GM13976 (cell line): ENCODE data around the gene CRHBP.
"Not testable (repeated sequence)": the region's sequence is repeated elsewhere in the genome, so short reads cannot be mapped to it uniquely, and the experiment has no call there.

Experiments
- DNase-seq: peaks from one replicate; pipeline ENCODE4 v3.0.0; 2012; ENCODE audit warnings: low spot score
- in situ Hi-C: fragments of 300-500 bp; cut with MboI; formaldehyde crosslinking; loops from one replicate; pipeline ENCODE4 v1.12.0; 2022; ENCODE audit warnings: low sequenced_read_pairs, mixed read lengths, inconsistent platforms; ENCODE audit not compliant: unreplicated experiment
- TF ChIP-seq, protein P1 (sequence below): IDR thresholded peaks from 2 replicates; pipeline ENCODE4 v1.5.1; 2012; ENCODE audit warnings: borderline replicate concordance, mild to moderate bottlenecking; ENCODE audit not compliant: insufficient read depth; ENCODE audit errors: extremely low read depth, missing control alignments, control extremely low read depth

Gene CRHBP

DNA sequence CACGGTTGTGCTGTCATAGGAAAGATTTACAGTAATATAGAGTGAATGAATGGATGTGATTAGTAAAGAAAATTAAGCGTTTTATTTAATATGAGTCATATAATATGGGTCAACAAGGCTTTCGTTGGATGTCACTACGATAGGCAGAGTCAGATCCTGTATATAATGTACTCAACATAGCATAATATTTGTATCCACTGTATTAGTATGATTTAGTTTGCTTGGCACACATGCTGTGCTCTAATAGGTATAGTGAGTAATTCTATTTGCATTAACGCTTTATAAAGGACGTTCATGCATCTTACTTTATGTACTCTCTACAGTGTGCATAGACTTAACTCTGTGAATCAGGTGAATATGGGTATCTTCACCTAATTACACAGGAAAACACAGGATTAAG, 41.5 kb downstream of the CRHBP start:
- in situ Hi-C loops = no loop called here
- TF ChIP-seq, protein P1, sequence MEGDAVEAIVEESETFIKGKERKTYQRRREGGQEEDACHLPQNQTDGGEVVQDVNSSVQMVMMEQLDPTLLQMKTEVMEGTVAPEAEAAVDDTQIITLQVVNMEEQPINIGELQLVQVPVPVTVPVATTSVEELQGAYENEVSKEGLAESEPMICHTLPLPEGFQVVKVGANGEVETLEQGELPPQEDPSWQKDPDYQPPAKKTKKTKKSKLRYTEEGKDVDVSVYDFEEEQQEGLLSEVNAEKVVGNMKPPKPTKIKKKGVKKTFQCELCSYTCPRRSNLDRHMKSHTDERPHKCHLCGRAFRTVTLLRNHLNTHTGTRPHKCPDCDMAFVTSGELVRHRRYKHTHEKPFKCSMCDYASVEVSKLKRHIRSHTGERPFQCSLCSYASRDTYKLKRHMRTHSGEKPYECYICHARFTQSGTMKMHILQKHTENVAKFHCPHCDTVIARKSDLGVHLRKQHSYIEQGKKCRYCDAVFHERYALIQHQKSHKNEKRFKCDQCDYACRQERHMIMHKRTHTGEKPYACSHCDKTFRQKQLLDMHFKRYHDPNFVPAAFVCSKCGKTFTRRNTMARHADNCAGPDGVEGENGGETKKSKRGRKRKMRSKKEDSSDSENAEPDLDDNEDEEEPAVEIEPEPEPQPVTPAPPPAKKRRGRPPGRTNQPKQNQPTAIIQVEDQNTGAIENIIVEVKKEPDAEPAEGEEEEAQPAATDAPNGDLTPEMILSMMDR = no peak
- no peak for DNase-seq

DNA sequence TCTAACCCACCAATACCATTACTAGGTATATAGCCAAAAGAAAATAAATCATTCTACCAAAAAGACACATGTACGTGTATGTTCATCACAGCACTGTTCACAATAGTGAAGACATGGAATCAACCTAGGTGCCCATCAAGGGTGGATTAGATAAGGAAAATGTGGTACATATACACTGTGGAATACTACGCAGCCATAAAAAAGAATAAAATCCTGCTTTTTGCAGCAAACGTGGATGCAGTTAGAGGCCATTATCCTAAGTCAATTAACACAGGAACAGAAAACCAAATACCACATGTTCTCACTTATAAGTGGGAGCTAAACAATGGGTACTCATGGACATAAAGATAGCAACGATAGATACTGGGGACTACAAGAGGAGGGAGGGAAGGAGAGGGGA, 45.4 kb downstream of the CRHBP start:
- DNase-seq, in situ Hi-C loops: not testable (repeated sequence)

DNA sequence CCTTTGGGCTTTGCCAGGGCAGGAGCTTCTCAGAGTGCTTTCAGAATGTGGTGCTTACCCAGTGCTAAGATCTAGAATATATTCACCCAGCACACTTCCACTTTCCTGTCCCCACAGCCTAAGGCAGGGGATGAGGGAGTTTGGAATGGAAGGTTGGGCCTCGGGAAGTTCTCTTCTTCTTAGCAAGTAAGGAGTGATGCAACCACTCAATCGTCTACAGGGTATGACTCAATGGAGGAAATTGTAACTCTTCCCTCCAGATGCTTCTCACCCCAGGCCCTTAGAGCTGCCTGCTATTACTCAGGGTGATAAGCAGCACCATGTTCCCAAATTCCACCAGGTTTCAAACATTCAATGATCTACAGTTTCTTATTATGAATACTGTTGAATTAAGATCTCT, 46.6 kb downstream of the CRHBP start:
- in situ Hi-C loops = no loop called here
- DNase-seq = no peak
- TF ChIP-seq, protein P1 = no peak

DNA sequence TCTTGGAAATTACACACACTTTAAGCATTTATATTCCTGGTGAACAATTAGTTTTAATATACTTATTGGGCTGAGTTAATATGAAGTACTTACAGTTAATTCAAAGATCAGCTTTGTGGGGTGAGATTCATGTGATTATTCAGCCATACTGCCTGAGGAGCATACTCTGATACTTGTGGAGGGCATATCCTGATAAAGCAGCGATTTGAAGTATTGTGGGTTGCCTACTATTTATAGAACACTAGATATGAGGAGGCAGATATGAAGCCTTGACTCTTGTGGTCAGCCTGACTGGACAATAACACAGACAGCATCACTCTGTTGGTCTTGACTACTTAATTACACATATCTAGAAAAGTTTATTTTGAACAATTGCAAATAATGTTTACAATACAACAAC, 50.4 kb downstream of the CRHBP start:
- in situ Hi-C loops = no loop called here
- TF ChIP-seq, protein P1 = no peak

DNA sequence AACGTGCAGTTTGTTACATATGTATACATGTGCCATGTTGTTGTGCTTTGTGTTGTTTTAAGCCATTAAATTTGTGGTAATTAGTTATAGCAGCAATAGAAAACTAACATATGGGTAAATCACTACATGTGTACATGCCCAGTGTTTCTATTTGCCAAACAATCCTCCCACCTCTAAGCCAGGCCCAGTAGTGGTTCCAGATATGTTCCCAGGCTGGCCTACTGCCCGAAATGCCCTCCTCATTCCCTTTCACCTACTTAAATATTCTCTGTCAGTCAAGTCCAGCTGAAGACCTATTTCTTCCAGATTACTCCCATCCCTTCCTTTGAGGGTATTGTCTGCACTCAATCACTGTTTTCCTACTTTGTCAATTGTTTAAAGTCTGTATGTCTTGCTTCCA, 53.3 kb downstream of the CRHBP start:
- TF ChIP-seq, protein P1 = no peak
- no peak for DNase-seq
- in situ Hi-C loops = no loop called here

More for the DNA sequence above, 50.4 kb downstream of the CRHBP start:
- no peak for DNase-seq

DNA sequence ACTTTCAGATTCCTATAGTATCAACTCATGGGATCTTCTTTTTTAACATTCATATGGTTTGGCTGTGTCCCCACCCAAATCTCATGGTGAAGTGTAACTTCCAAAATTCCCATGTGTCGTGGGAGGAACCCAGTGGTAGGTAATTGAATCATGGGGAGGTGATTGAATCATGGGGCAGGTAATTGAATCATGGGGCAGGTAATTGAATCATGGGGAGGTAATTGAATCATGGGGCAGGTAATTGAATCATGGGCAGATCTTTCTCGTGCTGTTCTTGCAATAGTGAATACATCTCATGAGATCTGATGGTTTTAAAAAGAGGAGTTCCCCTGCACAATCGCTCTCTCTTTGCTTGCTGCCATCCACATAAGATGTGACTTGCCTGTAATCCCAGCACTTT, 55.6 kb downstream of the CRHBP start:
- in situ Hi-C loops = no loop called here
- TF ChIP-seq, protein P1 = no peak

DNA sequence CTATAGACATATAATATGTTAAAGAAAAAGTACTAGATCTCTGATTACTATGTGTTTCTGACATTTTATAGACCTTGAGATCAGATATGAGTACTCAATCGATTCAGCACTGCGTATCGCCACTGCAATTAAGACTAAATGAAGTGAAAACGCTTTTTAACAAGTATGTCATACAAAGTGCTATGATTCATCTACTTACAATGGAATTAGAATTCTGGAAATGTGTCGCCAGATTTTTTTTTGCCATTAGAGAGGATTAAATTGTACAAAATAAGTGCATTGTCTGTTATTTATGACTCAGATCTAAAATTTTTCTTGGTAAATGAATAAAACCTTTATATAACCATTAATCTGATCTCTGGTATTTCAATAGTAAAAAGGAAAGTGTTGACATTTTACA, 57.4 kb downstream of the CRHBP start:
- TF ChIP-seq, protein P1 = no peak
- no peak for DNase-seq
- in situ Hi-C loops = loop anchor here (10.0 kb wide), 1 partner anchor 135 kb away; no protein-coding TSS in a partner anchor

More for the DNA sequence above, 55.6 kb downstream of the CRHBP start:
- no peak for DNase-seq

DNA sequence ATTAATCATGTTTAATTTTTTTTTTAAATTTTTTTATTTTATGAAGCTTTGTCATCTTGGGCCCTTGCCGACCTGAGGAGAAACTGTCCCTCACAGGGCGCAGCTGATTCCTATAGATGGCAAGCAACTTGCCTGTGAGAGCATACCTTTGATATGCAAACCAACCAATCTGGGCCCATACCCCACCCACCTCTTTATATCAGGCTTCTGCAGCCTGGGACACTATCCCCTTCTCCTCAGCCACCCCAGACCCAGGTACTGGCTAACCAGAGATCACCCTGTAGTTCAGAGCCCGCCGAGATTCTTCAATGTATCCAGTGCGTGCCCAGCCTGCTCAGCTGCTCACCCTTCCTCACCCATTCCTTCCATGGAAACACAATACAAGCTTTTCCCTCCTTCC, 58.7 kb downstream of the CRHBP start:
- DNase-seq = no peak
- TF ChIP-seq, protein P1 = no peak
- in situ Hi-C loops = loop anchor here (10.0 kb wide), 1 partner anchor 137 kb away; no protein-coding TSS in a partner anchor
